BJ (cell line): ENCODE data around the gene OGDHL. TPM values are rescaled to one million over a fixed set of nuclear protein-coding genes. Genes with fewer than 3 reads are reported as not detected.
"Not testable (repeated sequence)": the region's sequence is repeated elsewhere in the genome, so short reads cannot be mapped to it uniquely, and the experiment has no call there.

ENCODE experiments used
- CTCF ChIA-PET: fragments of 350-600 bp; formaldehyde crosslinking; extraction: SDS; loops from one replicate; lab custom pipeline; 2021; ENCODE audit warnings: antibody characterized with exemption, inconsistent platforms; lab: Yijun Ruan, JAX
- POLR2A ChIA-PET: fragments of 300-600 bp; sonication (Branson Sonifier 250); formaldehyde crosslinking; extraction: SDS; loops from one replicate; lab custom pipeline; 2021; ENCODE audit warnings: antibody characterized with exemption; lab: Charles Lee
- DNase-seq: peaks from one replicate; pipeline ENCODE4 v3.0.0-alpha.2; 2011; ENCODE audit warnings: low read depth
- H3K27me3 ChIP-seq: 2 replicates; pipeline ENCODE4 v1.6.0; 2011; ENCODE audit warnings: low read length; ENCODE audit not compliant: control insufficient read depth, insufficient read depth
- H3K36me3 ChIP-seq: 2 replicates; pipeline ENCODE4 v1.5.1; 2011; ENCODE audit warnings: low read length; ENCODE audit not compliant: control insufficient read depth, insufficient read depth
- H3K4me3 ChIP-seq: 2 replicates; pipeline ENCODE4 v1.5.1; 2011; ENCODE audit warnings: low read depth, mild to moderate bottlenecking, control low read depth, low read length
- CTCF ChIP-seq: IDR thresholded peaks from 2 replicates; pipeline ENCODE4 v1.5.1; 2011; ENCODE audit warnings: low read depth, mild to moderate bottlenecking, control low read depth, inconsistent platforms, low read length, moderate library complexity; ENCODE audit not compliant: insufficient read depth
- polyA plus RNA-seq: library from polyadenylated mRNA; depleted of rRNA; stranded (reverse); fragments of >200 nt; gene quantifications from 2 replicates; pipeline ENCODE4 v1.2.3, GENCODE V29; 2011

Gene OGDHL
- polyA plus RNA-seq, 1 experiment: 0.16 TPM

- Histone ChIP-seq H3K27me3 (peaks cover 5% of the 10 kb centered on the region), H3K36me3 (no peaks in the 10 kb centered on the region), H3K4me3 (no peak overlapping the region)
- POLR2A ChIA-PET: no interaction called here
- DNase-seq: no peak
- CTCF ChIA-PET: no interaction called here
- no peak for TF ChIP-seq CTCF
These were observed 5.5 kb downstream of the OGDHL start for GRCh38 chr10:49756641-49757040.

GRCh38 chr10:49756031-49756430, 6.1 kb downstream of the OGDHL start:
- no peak for TF ChIP-seq CTCF
- no peaks in the 10 kb centered on the region; the same call in none of the 2 replicates for H3K27me3 ChIP-seq
- H3K36me3 ChIP-seq: no peaks in the 10 kb centered on the region
- no peak for DNase-seq
- ChIA-PET CTCF (no interaction called here), POLR2A (no interaction called here)
- H3K4me3 ChIP-seq: no peak overlapping the region

- H3K27me3 ChIP-seq, POLR2A ChIA-PET, CTCF ChIA-PET, H3K4me3 ChIP-seq, DNase-seq, H3K36me3 ChIP-seq: not testable (repeated sequence)
These were observed 7.2 kb downstream of the OGDHL start for GRCh38 chr10:49754951-49755350.

- H3K4me3 ChIP-seq: no peak overlapping the region
- TF ChIP-seq CTCF: no peak
- peaks cover 2% of the 10 kb centered on the region; the same call in 1 of the 2 replicates for H3K27me3 ChIP-seq
- H3K36me3 ChIP-seq: no peaks in the 10 kb centered on the region
- ChIA-PET CTCF (no interaction called here), POLR2A (no interaction called here)
- DNase-seq: no peak
These were observed 9.5 kb downstream of the OGDHL start for GRCh38 chr10:49752584-49752983.

GRCh38 chr10:49751636-49752510, 10.2 kb downstream of the OGDHL start:
- Histone ChIP-seq H3K36me3 (no peaks in the 10 kb centered on the region), H3K4me3 (no peak overlapping the region), H3K27me3 (peaks cover 2% of the 10 kb centered on the region)
- no peak for DNase-seq
- TF ChIP-seq CTCF: no peak
- CTCF ChIA-PET: no interaction called here
- POLR2A ChIA-PET: no interaction called here
